ENCODE measurements around the gene TIMM50. TPM values are rescaled to one million over a fixed set of nuclear protein-coding genes. Genes with fewer than 3 reads are reported as not detected.

Gene TIMM50
- total RNA-seq, 1 donor from 2014 or later, result 256 TPM

GRCh38 chr19:39463403-39463802 lies 17.2 kb upstream of the TIMM50 start:
- peaks cover 5% of the 10 kb centered on the region for H3K9me3 Mint-ChIP-seq (ENCODE audit: unreplicated experiment)
- H3K27me3 Mint-ChIP-seq (ENCODE audit: unreplicated experiment), result peaks cover 9% of the 10 kb centered on the region
- DNase-seq, result no peak
- TF ChIP-seq, protein P1, sequence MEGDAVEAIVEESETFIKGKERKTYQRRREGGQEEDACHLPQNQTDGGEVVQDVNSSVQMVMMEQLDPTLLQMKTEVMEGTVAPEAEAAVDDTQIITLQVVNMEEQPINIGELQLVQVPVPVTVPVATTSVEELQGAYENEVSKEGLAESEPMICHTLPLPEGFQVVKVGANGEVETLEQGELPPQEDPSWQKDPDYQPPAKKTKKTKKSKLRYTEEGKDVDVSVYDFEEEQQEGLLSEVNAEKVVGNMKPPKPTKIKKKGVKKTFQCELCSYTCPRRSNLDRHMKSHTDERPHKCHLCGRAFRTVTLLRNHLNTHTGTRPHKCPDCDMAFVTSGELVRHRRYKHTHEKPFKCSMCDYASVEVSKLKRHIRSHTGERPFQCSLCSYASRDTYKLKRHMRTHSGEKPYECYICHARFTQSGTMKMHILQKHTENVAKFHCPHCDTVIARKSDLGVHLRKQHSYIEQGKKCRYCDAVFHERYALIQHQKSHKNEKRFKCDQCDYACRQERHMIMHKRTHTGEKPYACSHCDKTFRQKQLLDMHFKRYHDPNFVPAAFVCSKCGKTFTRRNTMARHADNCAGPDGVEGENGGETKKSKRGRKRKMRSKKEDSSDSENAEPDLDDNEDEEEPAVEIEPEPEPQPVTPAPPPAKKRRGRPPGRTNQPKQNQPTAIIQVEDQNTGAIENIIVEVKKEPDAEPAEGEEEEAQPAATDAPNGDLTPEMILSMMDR (IDR thresholded peaks at IDR 0.05; ENCODE audit: partially characterized antibody, unreplicated experiment), result no peak
- H3K4me1 Mint-ChIP-seq (ENCODE audit: low read depth, unreplicated experiment), result no peaks in the 10 kb centered on the region
- H3K4me3 Mint-ChIP-seq (ENCODE audit: unreplicated experiment), result no peak overlapping the region
- peaks cover 9% of the 10 kb centered on the region for H3K36me3 Mint-ChIP-seq (ENCODE audit: unreplicated experiment)
- H3K27ac Mint-ChIP-seq (ENCODE audit: unreplicated experiment), result no peak overlapping the region

- Mint-ChIP-seq H3K36me3 (ENCODE audit: unreplicated experiment) (no peaks in the 10 kb centered on the region), H3K4me3 (ENCODE audit: unreplicated experiment) (no peak overlapping the region), H3K27ac (ENCODE audit: unreplicated experiment) (peak overlapping the region; percentile 10), H3K27me3 (ENCODE audit: unreplicated experiment) (peaks cover 6% of the 10 kb centered on the region), H3K4me1 (ENCODE audit: low read depth, unreplicated experiment) (no peaks in the 10 kb centered on the region), H3K9me3 (ENCODE audit: unreplicated experiment) (peaks cover 6% of the 10 kb centered on the region)
- TF ChIP-seq, protein P1 (IDR thresholded peaks at IDR 0.05; ENCODE audit: partially characterized antibody, unreplicated experiment), result no peak
- DNase-seq, result no peak
These were observed 14.5 kb upstream of the TIMM50 start for GRCh38 chr19:39465956-39466747.

DNA sequence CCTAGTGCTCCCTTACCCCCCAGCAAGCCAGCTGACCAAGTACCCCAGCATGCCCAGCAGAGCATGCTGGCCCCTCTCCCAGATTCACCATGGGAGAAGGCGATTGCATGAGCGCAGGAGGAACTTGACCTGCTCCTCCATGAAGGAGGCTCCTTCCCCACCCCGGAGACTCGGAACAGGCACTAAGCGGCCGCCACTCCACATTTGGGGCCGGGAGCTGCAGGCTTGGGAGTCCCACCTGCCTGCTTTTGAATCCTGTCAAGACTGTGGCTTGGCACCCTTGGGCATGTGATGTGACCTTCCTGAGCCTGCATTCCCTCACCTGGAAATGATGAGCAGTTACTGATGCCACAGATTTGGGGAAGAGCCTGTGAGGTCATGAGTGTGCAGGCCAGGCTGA lies 12.7 kb upstream of the TIMM50 start:
- H3K4me3 Mint-ChIP-seq (ENCODE audit: unreplicated experiment), result no peak overlapping the region

GRCh38 chr19:39469036-39469435 lies 11.6 kb upstream of the TIMM50 start:
- Mint-ChIP-seq H3K4me3 (ENCODE audit: unreplicated experiment) (no peak overlapping the region), H3K9me3 (ENCODE audit: unreplicated experiment) (peaks cover 9% of the 10 kb centered on the region), H3K27me3 (ENCODE audit: unreplicated experiment) (peaks cover 8% of the 10 kb centered on the region), H3K36me3 (ENCODE audit: unreplicated experiment) (no peaks in the 10 kb centered on the region), H3K4me1 (ENCODE audit: low read depth, unreplicated experiment) (no peaks in the 10 kb centered on the region), H3K27ac (ENCODE audit: unreplicated experiment) (no peak overlapping the region)
- TF ChIP-seq, protein P1 (IDR thresholded peaks at IDR 0.05; ENCODE audit: partially characterized antibody, unreplicated experiment), result no peak
- DNase-seq, result no peak

More for the DNA sequence above, 12.7 kb upstream of the TIMM50 start:
- peaks cover 8% of the 10 kb centered on the region for H3K27me3 Mint-ChIP-seq (ENCODE audit: unreplicated experiment)
- H3K27ac Mint-ChIP-seq (ENCODE audit: unreplicated experiment), result no peak overlapping the region
- TF ChIP-seq, protein P1 (IDR thresholded peaks at IDR 0.05; ENCODE audit: partially characterized antibody, unreplicated experiment), result no peak
- H3K4me1 Mint-ChIP-seq (ENCODE audit: low read depth, unreplicated experiment), result no peaks in the 10 kb centered on the region
- H3K36me3 Mint-ChIP-seq (ENCODE audit: unreplicated experiment), result no peaks in the 10 kb centered on the region
- peaks cover 9% of the 10 kb centered on the region for H3K9me3 Mint-ChIP-seq (ENCODE audit: unreplicated experiment)
- DNase-seq, result no peak

GRCh38 chr19:39469567-39469966 lies 11.1 kb upstream of the TIMM50 start:
- DNase-seq, result no peak
- peaks cover 9% of the 10 kb centered on the region for H3K9me3 Mint-ChIP-seq (ENCODE audit: unreplicated experiment)
- TF ChIP-seq, protein P1 (IDR thresholded peaks at IDR 0.05; ENCODE audit: partially characterized antibody, unreplicated experiment), result no peak
- no peak overlapping the region for H3K27ac Mint-ChIP-seq (ENCODE audit: unreplicated experiment)
- no peaks in the 10 kb centered on the region for H3K4me1 Mint-ChIP-seq (ENCODE audit: low read depth, unreplicated experiment)
- peaks cover 8% of the 10 kb centered on the region for H3K27me3 Mint-ChIP-seq (ENCODE audit: unreplicated experiment)
- H3K4me3 Mint-ChIP-seq (ENCODE audit: unreplicated experiment), result no peak overlapping the region
- no peaks in the 10 kb centered on the region for H3K36me3 Mint-ChIP-seq (ENCODE audit: unreplicated experiment)
